HCT116 (cell line): ENCODE results near the gene USP1. TPM values are rescaled to one million over a fixed set of nuclear protein-coding genes. Genes with fewer than 3 reads are reported as not detected.

Source experiments
- ATAC-seq: fragments of 200-7000 bp; cut with Tn5 transposase; 2 replicates; pipeline ENCODE4 v1.9.1; 2020; ENCODE audit warnings: mild to moderate bottlenecking, moderate library complexity
- BruUV-seq: library from RNA; stranded (reverse); fragments of 400-500 nt; replicated peaks from 2 replicates; lab custom pipeline; 2021; lab: Mats Ljungman, UMichigan
- CTCF ChIA-PET: fragments of 300-600 bp; sonication (Branson Sonifier 250); formaldehyde crosslinking; loops from one replicate; lab custom pipeline; 2021; ENCODE audit warnings: antibody characterized with exemption; lab: Charles Lee
- POLR2A ChIA-PET: fragments of 300-600, 350-600 bp; sonication (Branson Sonifier 250); formaldehyde crosslinking; loops from one replicate; lab custom pipeline; 2021; ENCODE audit warnings: antibody characterized with exemption; lab: Charles Lee
- RAD21 ChIA-PET, 2 experiments: fragments of 300-600 bp; sonication (Branson Sonifier 250); formaldehyde crosslinking; loops; one replicate each; lab custom pipeline; 2023; ENCODE audit warnings: low total read pairs in 2 of 2; ENCODE audit not compliant: uncharacterized antibody in 2 of 2, unreplicated experiment in 2 of 2, low non-redundant PET in 1 of 2; lab: Charles Lee
- DNase-seq: peaks from one replicate; pipeline ENCODE4 v3.0.0-alpha.2; 2010; ENCODE audit warnings: low read depth, low spot score
- H2AFZ ChIP-seq: fragments of 200-600 bp; shearing (Covaris generic), sonication (generic); 2 replicates; pipeline ENCODE4 v1.6.1; 2017; ENCODE audit warnings: low read depth, mixed run types, mixed read lengths, antibody characterized with exemption, low read length; ENCODE audit not compliant: poor library complexity, severe bottlenecking
- H3K27ac ChIP-seq: 2 replicates; pipeline ENCODE4 v1.5.1; 2012; ENCODE audit warnings: low read depth, low read length
- H3K27me3 ChIP-seq: fragments of 200-600 bp; sonication (generic); 2 replicates; pipeline ENCODE4 v1.6.1; 2016; ENCODE audit warnings: mixed run types, low read length, mixed read lengths; ENCODE audit not compliant: insufficient read depth
- H3K36me3 ChIP-seq, 2 experiments: fragments of 200-500 bp in 1 of 2; fragments of 200-600 bp in 1 of 2; sonication (Bioruptor generic) in 1 of 2; sonication (generic) in 1 of 2; 2 replicates each; pipeline versions ENCODE4 v1.5.1 to v1.6.1; 2014 to 2016; ENCODE audit warnings: low read length in 2 of 2, inconsistent platforms in 1 of 2, mixed read lengths in 1 of 2, mixed run types in 1 of 2; ENCODE audit not compliant: insufficient read depth in 2 of 2, control insufficient read depth in 1 of 2
- H3K4me1 ChIP-seq, 2 experiments: fragments of 200-600 bp in 1 of 2; sonication (generic) in 1 of 2; 2 replicates each; pipeline versions ENCODE4 v1.5.1 to v1.6.1; 2012 to 2017; ENCODE audit warnings: low read length in 2 of 2, inconsistent platforms in 1 of 2, mild to moderate bottlenecking in 1 of 2, mixed read lengths in 1 of 2, mixed run types in 1 of 2, moderate library complexity in 1 of 2; ENCODE audit not compliant: insufficient read depth in 2 of 2, control insufficient read depth in 1 of 2
- H3K4me2 ChIP-seq: fragments of 200-600 bp; sonication (generic); 2 replicates; pipeline ENCODE4 v1.6.1; 2017; ENCODE audit warnings: mixed run types, low read length, mixed read lengths
- H3K4me3 ChIP-seq, 2 experiments: fragments of 200-600 bp in 1 of 2; sonication (generic) in 1 of 2; replicated peaks in 1 of 2; 2 replicates each; pipeline ENCODE4 v1.5.1; 2011 to 2016; ENCODE audit warnings: low read length in 2 of 2, control low read depth in 1 of 2, low read depth in 1 of 2, mild to moderate bottlenecking in 1 of 2, mixed read lengths in 1 of 2, mixed run types in 1 of 2
- H3K79me2 ChIP-seq: fragments of 200-600 bp; sonication (generic); 2 replicates; pipeline ENCODE4 v1.6.1; 2017; ENCODE audit warnings: mild to moderate bottlenecking, mixed run types, low read length, moderate library complexity, mixed read lengths; ENCODE audit not compliant: insufficient read depth
- H3K9ac ChIP-seq: fragments of 200-600 bp; sonication (generic); 2 replicates; pipeline ENCODE4 v1.6.1; 2016; ENCODE audit warnings: low read length, mixed read lengths
- H3K9me2 ChIP-seq: fragments of 200-600 bp; sonication (generic), shearing (Covaris generic); 2 replicates; pipeline ENCODE4 v1.6.1; 2017; ENCODE audit warnings: mixed run types, mild to moderate bottlenecking, moderate library complexity; ENCODE audit not compliant: insufficient read depth
- H3K9me3 ChIP-seq, 2 experiments: fragments of 200-500 bp in 1 of 2; fragments of 200-600 bp in 1 of 2; sonication (Bioruptor generic) in 1 of 2; sonication (generic) in 1 of 2; 2 replicates each; pipeline ENCODE4 v1.6.1; 2014 to 2017; ENCODE audit warnings: low read length in 2 of 2, mixed read lengths in 2 of 2, inconsistent platforms in 1 of 2, low read depth in 1 of 2, mild to moderate bottlenecking in 1 of 2, mixed run types in 1 of 2, moderate library complexity in 1 of 2; ENCODE audit not compliant: control insufficient read depth in 1 of 2, insufficient read depth in 1 of 2
- H4K20me1 ChIP-seq: fragments of 200-600 bp; sonication (generic), shearing (Covaris generic); 2 replicates; pipeline ENCODE4 v1.6.1; 2017; ENCODE audit warnings: mixed run types, mild to moderate bottlenecking, moderate library complexity; ENCODE audit not compliant: insufficient read depth
- ATF3 ChIP-seq: IDR thresholded peaks from 2 replicates; pipeline ENCODE4 v1.6.1; 2012
- CBX3 ChIP-seq: IDR thresholded peaks from 2 replicates; pipeline ENCODE4 v1.6.1; 2012; ENCODE audit warnings: low read depth
- CTCF ChIP-seq, 3 experiments: fragments of 200-600 bp in 1 of 3; sonication (generic) in 1 of 3; IDR thresholded peaks in 2 of 3; conservative IDR thresholded peaks in 1 of 3; 2 replicates each; pipeline ENCODE4 v1.5.1; 2012 to 2017; ENCODE audit warnings: low read depth in 2 of 3, low read length in 2 of 3, antibody characterized with exemption in 1 of 3, borderline replicate concordance in 1 of 3, control low read depth in 1 of 3, mild to moderate bottlenecking in 1 of 3, mixed read lengths in 1 of 3, mixed run types in 1 of 3, moderate library complexity in 1 of 3; ENCODE audit not compliant: insufficient read depth in 1 of 3
- EGR1 ChIP-seq: IDR thresholded peaks from 2 replicates; pipeline ENCODE4 v1.6.1; 2012; ENCODE audit warnings: low read depth
- ELF1 ChIP-seq: IDR thresholded peaks from 2 replicates; pipeline ENCODE4 v1.6.1; 2012; ENCODE audit warnings: low read depth, borderline replicate concordance
- EZH2 ChIP-seq: fragments of 200-600 bp; sonication (generic); IDR thresholded peaks from 2 replicates; pipeline ENCODE4 v1.6.1; 2017; ENCODE audit warnings: antibody characterized with exemption, mixed run types
- EZH2phosphoT487 ChIP-seq: fragments of 200-600 bp; IDR thresholded peaks from 2 replicates; pipeline ENCODE4 v1.6.1; 2018; ENCODE audit warnings: antibody characterized with exemption, borderline replicate concordance
- JUND ChIP-seq: IDR thresholded peaks from 2 replicates; pipeline ENCODE4 v1.6.1; 2012
- MAX ChIP-seq: IDR thresholded peaks from 2 replicates; pipeline ENCODE4 v1.6.1; 2012
- POLR2A ChIP-seq: IDR thresholded peaks from 2 replicates; pipeline ENCODE4 v1.7.0; 2011; ENCODE audit warnings: borderline replicate concordance; ENCODE audit not compliant: insufficient read depth, insufficient read length; ENCODE audit errors: extremely low read depth
- RAD21 ChIP-seq: IDR thresholded peaks from 2 replicates; pipeline ENCODE4 v1.6.1; 2012; ENCODE audit warnings: low read depth, mild to moderate bottlenecking
- REST ChIP-seq: IDR thresholded peaks from 2 replicates; pipeline ENCODE4 v1.6.1; 2012; ENCODE audit warnings: low read depth
- SP1 ChIP-seq: IDR thresholded peaks from 2 replicates; pipeline ENCODE4 v1.6.1; 2012; ENCODE audit warnings: low read depth
- SRF ChIP-seq: IDR thresholded peaks from 2 replicates; pipeline ENCODE4 v1.6.1; 2012; ENCODE audit warnings: low read depth
- TCF7L2 ChIP-seq: IDR thresholded peaks from 2 replicates; pipeline ENCODE4 v1.7.0; 2011; ENCODE audit warnings: borderline replicate concordance, inconsistent platforms; ENCODE audit not compliant: insufficient read depth, insufficient read length; ENCODE audit errors: extremely low read depth
- YY1 ChIP-seq: IDR thresholded peaks from 2 replicates; pipeline ENCODE4 v1.6.1; 2011; ENCODE audit warnings: low read length, low read depth, moderate library complexity, mild to moderate bottlenecking; ENCODE audit not compliant: insufficient replicate concordance; ENCODE audit errors: extremely low read depth
- ZBTB33 ChIP-seq: IDR thresholded peaks from 2 replicates; pipeline ENCODE4 v1.6.1; 2011; ENCODE audit warnings: mild to moderate bottlenecking, low read length, moderate library complexity; ENCODE audit not compliant: insufficient replicate concordance; ENCODE audit errors: extremely low read depth
- ZFX ChIP-seq: fragments of 450-650 bp; IDR thresholded peaks from 2 replicates; pipeline ENCODE4 v1.6.1; 2017
- ZNF274 ChIP-seq: fragments of 200-500 bp; sonication (Bioruptor generic); IDR thresholded peaks from 2 replicates; pipeline ENCODE4 v1.6.1; 2014; ENCODE audit warnings: mild to moderate bottlenecking, low read depth, low read length, inconsistent platforms
- intact Hi-C: fragments of 100-400 bp; cut with micrococcal nuclease; formaldehyde crosslinking; loops from 2 replicates; pipeline ENCODE4 v1.10.0; 2022
- total RNA-seq: library from RNA; stranded (reverse); gene quantifications from one replicate; pipeline ENCODE4 v1.2.1, GENCODE V29; 2021; ENCODE audit not compliant: unreplicated experiment

Gene USP1
- total RNA-seq, 1 experiment from 2014 or later, result 37.8 TPM

GRCh38 chr1:62476525-62477219 is 39.8 kb downstream of the USP1 start:
- Histone ChIP-seq H4K20me1 (no peaks in the 10 kb centered on the region), H3K27me3 (no peaks in the 10 kb centered on the region), H2AFZ (no peak overlapping the region), H3K27ac (no peak overlapping the region), H3K9ac (no peak overlapping the region), H3K4me2 (no peak overlapping the region), H3K79me2 (no peaks in the 10 kb centered on the region), H3K36me3 (0 out of 4 replicates have a peak, but pooled peaks cover 0 to 4% of the 10 kb centered on the region in 2 experiments), H3K9me3 (no peaks in the 10 kb centered on the region), H3K4me3 (no peak overlapping the region), H3K4me1 (no peaks in the 10 kb centered on the region), H3K9me2 (no peaks in the 10 kb centered on the region)
- DNase-seq (no peak), ATAC-seq (no peak)
- intact Hi-C loops, result no loop called here
- CTCF ChIA-PET, result no interaction called here
- no TSS peak for BruUV-seq
- no peak for TF ChIP-seq ZFX
- no peak for TF ChIP-seq MAX
- no peak for TF ChIP-seq EZH2phosphoT487
- no peak for TF ChIP-seq SP1
- no peak for TF ChIP-seq ZBTB33
- TF ChIP-seq ELF1, result no peak
- no peak for TF ChIP-seq EGR1
- TF ChIP-seq POLR2A, result no peak
- TF ChIP-seq EZH2, result no peak
- no peak for TF ChIP-seq RAD21
- TF ChIP-seq JUND, result no peak
- no peak for TF ChIP-seq REST
- TF ChIP-seq ZNF274, result no peak
- no peak for TF ChIP-seq CBX3
- TF ChIP-seq CTCF (IDR thresholded peaks at IDR 0.05 in 2 of 3, conservative IDR thresholded peaks at IDR 0.05 in 1 of 3; ENCODE audit: borderline replicate concordance in 1 of 3, insufficient read depth in 1 of 3, low read depth in 2 of 3, low read length in 2 of 3), result no peak
- no peak for TF ChIP-seq SRF
- no peak for TF ChIP-seq YY1
- no peak for TF ChIP-seq TCF7L2
- TF ChIP-seq ATF3, result no peak
- RAD21 ChIA-PET, result no interaction called here
- POLR2A ChIA-PET, result no interaction called here
